HG03575 (cell line): Measurements from ENCODE around the gene CHCHD4.
"Not testable (repeated sequence)": the region's sequence is repeated elsewhere in the genome, so short reads cannot be mapped to it uniquely, and the experiment has no call there.

Experiments used
- ATAC-seq: cut with Tn5 transposase; IDR thresholded peaks from one replicate; pipeline ENCODE4 v1.9.1; 2021; ENCODE audit not compliant: unreplicated experiment, insufficient number of reproducible peaks, low FRiP score; ENCODE audit errors: extremely low read depth

CHCHD4 gene

DNA sequence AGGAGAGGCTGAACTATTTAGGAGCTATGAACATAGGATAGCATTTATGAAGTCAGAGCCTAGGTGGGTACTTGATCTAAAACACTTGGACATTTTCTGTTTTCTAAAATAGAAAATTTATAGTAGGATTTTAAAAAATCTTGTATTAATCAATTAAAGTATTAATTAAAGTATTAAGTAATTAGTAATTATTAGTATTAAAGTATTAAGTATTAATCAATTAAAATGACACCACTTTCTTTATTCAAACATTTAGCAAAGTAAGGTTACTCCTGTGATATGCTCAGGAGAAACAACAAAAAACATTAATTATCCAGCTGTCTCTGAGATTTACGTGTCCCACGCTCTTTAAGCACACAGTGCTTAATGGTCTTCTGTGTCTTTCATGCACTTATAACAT is 32.2 kb downstream of the CHCHD4 start:
- no peak for ATAC-seq

DNA sequence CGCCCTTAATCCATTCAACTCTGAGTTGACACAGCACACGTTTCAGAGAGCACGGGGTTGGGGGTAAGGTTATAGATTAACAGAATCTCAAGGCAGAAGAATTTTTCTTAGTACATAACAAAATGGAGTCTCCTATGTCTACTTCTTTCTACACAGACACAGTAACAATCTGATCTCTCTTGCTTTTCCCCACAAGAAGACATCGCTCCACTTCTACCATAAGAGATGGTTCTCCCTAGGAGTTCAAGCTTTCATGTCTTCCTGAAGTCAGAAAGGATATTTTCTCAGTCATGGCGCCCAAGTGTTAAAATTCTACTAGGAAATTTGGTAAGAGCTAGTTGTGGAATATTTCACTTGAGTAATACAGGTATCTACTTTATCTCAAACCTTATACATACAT is 32.7 kb downstream of the CHCHD4 start:
- not testable (repeated sequence) for ATAC-seq

DNA sequence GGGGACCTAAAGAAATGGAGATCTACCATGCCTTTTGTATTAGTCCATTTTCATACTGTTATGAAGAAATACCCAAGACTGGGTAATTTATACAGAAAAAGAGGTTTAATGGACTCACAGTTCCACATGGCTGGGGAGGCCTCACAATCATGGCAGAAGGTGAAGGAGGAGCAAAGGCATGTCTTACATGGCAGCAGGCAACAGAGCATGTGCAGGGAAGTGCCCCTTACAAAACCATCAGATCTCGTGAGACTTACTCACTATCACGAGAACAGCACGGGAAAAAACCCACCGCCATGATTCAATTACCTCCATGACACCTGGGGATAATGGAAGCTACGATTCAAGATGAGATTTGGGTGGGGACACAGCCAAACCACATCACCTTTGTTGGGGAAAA is 37.2 kb downstream of the CHCHD4 start:
- not testable (repeated sequence) for ATAC-seq

DNA sequence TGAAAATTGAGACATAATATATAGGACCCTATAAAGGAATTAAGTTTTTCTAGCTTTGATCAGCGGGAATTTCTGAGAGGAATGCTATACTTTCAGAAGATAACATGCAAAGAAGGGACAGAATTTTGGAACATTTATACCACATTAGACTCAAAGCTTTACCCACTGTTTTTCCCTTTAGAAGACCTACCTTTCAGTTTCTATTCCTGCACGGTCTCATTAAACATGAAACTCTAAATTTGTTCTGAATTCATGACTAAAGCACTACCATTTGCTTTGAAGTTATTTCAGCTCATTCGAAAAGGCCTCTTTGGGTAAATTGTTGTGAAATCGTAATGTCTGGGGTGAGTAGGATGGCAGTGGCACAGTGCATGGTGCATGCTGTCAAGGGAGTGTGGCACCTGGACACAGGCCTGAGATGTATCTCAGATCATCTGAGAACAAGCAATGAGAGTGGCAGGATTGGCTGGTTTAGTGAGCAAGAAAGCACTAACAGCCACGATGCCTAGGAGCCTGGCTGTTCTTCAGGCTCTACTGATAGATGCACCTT is 42.5 kb downstream of the CHCHD4 start:
- ATAC-seq = no peak

DNA sequence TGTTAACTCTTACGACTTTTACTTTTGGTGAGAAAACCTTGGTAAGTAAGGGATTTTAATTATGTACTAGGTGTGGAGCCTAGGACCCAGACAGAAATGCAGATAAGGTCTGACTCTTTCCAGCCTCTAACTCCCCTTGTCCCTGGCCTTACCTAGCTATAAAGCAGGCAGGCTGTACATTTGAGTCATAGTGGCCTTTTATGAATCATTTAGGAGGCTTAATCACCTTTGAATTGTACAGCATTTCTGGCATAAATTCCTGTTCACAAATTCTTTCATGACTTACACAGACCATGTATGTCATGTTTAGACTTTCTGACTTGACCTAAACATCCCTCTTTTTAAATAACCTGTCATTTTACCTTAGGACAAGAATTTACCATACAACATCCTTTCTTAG is 47.4 kb downstream of the CHCHD4 start:
- ATAC-seq = no peak

DNA sequence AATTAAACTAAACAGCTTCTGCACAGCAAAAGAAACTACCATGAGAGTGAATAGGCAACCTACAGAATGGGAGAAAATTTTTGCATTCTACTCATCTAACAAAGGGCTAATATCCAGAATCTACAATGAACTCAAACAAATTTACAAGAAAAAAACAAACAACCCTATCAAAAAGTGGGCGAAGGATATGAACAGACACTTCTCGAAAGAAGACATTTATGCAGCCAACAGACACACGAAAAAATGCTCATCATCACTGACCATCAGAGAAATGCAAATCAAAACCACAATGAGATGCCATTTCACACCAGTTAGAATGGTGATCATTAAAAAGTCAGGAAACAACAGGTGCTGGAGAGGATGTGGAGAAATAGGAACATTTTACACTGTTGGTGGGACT is 49.4 kb downstream of the CHCHD4 start:
- ATAC-seq = not testable (repeated sequence)

DNA sequence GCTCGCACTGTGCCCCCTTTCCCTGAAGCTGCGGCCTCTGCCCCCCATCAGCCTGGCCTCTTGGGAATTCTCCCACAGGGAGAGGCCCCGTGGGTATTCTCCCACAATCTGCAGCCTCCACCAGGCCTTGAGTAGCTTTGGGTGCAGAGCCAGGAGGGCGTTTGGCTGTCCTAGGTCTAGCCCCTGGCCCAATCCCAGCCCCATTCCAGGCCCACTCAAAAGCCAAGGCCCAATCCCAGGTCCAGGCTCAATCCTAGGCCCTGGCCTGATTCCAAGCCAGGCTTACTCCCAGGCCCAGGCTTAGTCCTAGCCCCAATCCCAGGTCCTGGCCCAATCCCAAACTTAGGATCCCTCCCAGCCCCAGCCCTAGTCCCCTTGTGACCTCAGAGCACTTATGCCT is 59.8 kb downstream of the CHCHD4 start:
- no peak for ATAC-seq

DNA sequence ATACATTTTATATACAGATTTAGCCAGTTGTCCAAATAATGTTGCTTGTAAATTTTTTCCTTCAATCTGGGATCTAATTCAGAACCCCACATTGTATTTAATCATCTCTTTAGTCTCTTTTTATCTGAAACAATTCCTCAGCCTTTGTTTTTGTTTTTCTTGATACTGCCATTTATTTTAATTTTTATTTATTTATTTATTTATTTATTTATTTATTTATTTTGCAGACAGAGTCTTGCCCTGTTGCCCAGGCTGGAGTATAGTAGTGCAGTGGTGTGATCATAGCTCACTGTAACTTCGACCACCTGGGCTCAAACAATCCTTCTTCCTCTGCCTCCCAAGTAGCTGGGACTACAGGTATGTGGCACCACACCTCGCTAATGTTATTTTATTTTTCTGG is 61.5 kb downstream of the CHCHD4 start:
- no peak for ATAC-seq
